NAMALWA (cell line): ENCODE results near the gene PDZD2.
"Not testable (repeated sequence)": the region's sequence is repeated elsewhere in the genome, so short reads cannot be mapped to it uniquely, and the experiment has no call there.

Experiments
- DNase-seq: peaks from one replicate; pipeline ENCODE4 v3.0.0-alpha.2; 2015; ENCODE audit warnings: low spot score

PDZD2 gene

GRCh38 chr5:31769530-31769929 is 130.6 kb downstream of the PDZD2 start:
- no peak for DNase-seq

GRCh38 chr5:31770132-31770720 is 131.3 kb downstream of the PDZD2 start:
- no peak for DNase-seq

GRCh38 chr5:31770998-31771397 is 132.1 kb downstream of the PDZD2 start:
- DNase-seq = no peak

GRCh38 chr5:31771500-31771899 is 132.6 kb downstream of the PDZD2 start:
- DNase-seq = no peak

GRCh38 chr5:31776294-31776693 is 137.4 kb downstream of the PDZD2 start:
- not testable (repeated sequence) for DNase-seq

GRCh38 chr5:31776976-31777651 is 138.2 kb downstream of the PDZD2 start:
- DNase-seq = no peak

- no peak for DNase-seq
Measured at GRCh38 chr5:31781772-31782171, 142.8 kb downstream of the PDZD2 start.

- no peak for DNase-seq
Measured at GRCh38 chr5:31783086-31783645, 144.2 kb downstream of the PDZD2 start.

- DNase-seq = no peak
Measured at GRCh38 chr5:31783731-31784130, 144.8 kb downstream of the PDZD2 start.

GRCh38 chr5:31786090-31786631 is 147.2 kb downstream of the PDZD2 start:
- no peak for DNase-seq

GRCh38 chr5:31794009-31794408 is 155.1 kb downstream of the PDZD2 start:
- no peak for DNase-seq

GRCh38 chr5:31798168-31798567 is 159.2 kb downstream of the PDZD2 start:
- DNase-seq = no peak

GRCh38 chr5:31800351-31800750 is 161.4 kb downstream of the PDZD2 start:
- no peak for DNase-seq

- DNase-seq = no peak
Measured at GRCh38 chr5:31805785-31806400, 167.0 kb downstream of the PDZD2 start.

GRCh38 chr5:31806561-31806960 is 167.6 kb downstream of the PDZD2 start:
- no peak for DNase-seq

GRCh38 chr5:31807789-31808540 is 169.0 kb downstream of the PDZD2 start:
- DNase-seq = no peak

- DNase-seq = peak; percentile 73
Measured at GRCh38 chr5:31809050-31809870, 170.3 kb downstream of the PDZD2 start.

GRCh38 chr5:31811210-31811609 is 172.3 kb downstream of the PDZD2 start:
- no peak for DNase-seq

- no peak for DNase-seq
Measured at GRCh38 chr5:31815376-31815775, 176.4 kb downstream of the PDZD2 start.

GRCh38 chr5:31819926-31820516 is 181.1 kb downstream of the PDZD2 start:
- DNase-seq = no peak

- no peak for DNase-seq
Measured at GRCh38 chr5:31823472-31823871, 184.5 kb downstream of the PDZD2 start.
